Caco-2 (cell line): ENCODE results near the gene TRABD2A. TPM values are rescaled to one million over a fixed set of nuclear protein-coding genes. Genes with fewer than 3 reads are reported as not detected.

Source experiments
- BruUV-seq: library from RNA; stranded (reverse); fragments of 400-500 nt; replicated peaks from 2 replicates; lab custom pipeline; 2021; lab: Mats Ljungman, UMichigan
- CTCF ChIA-PET: fragments of 300-600 bp; sonication (Branson Sonifier 250); formaldehyde crosslinking; loops from one replicate; lab custom pipeline; 2022; ENCODE audit warnings: antibody characterized with exemption; lab: Charles Lee
- POLR2A ChIA-PET: fragments of 300-600 bp; sonication (Branson Sonifier 250); formaldehyde crosslinking; loops from one replicate; lab custom pipeline; 2022; ENCODE audit warnings: antibody characterized with exemption; lab: Charles Lee
- DNase-seq, 2 experiments: peaks; one replicate each; pipeline versions ENCODE4 v3.0.0 to v3.0.0-alpha.2; 2020 to 2022
- H3K27me3 ChIP-seq: replicated peaks from 2 replicates; pipeline ENCODE4 v1.6.0; 2011; ENCODE audit warnings: low read length; ENCODE audit not compliant: control insufficient read depth, insufficient read depth
- H3K36me3 ChIP-seq: 2 replicates; pipeline ENCODE4 v1.5.1; 2011; ENCODE audit warnings: low read length; ENCODE audit not compliant: control insufficient read depth, insufficient read depth
- H3K4me1 ChIP-seq: fragments of 250-450 bp; sonication (Bioruptor Pico); 2 replicates; pipeline ENCODE4 v1.5.1; 2020; ENCODE audit warnings: mild to moderate bottlenecking
- H3K4me3 ChIP-seq: 2 replicates; pipeline ENCODE4 v1.5.1; 2011; ENCODE audit warnings: low read depth, mild to moderate bottlenecking, control low read depth, low read length
- H3K9me3 ChIP-seq: fragments of 250-450 bp; sonication (Bioruptor Pico); 2 replicates; pipeline ENCODE4 v1.5.1; 2020; ENCODE audit warnings: mild to moderate bottlenecking, moderate library complexity
- H3K27ac Mint-ChIP-seq: one replicate; pipeline ENCODE4 v1.8.0; 2022; ENCODE audit warnings: mixed read lengths; ENCODE audit not compliant: unreplicated experiment
- H3K27me3 Mint-ChIP-seq: one replicate; pipeline ENCODE4 v1.8.0; 2022; ENCODE audit warnings: mixed read lengths; ENCODE audit not compliant: insufficient read depth, unreplicated experiment
- H3K36me3 Mint-ChIP-seq: one replicate; pipeline ENCODE4 v1.8.0; 2022; ENCODE audit warnings: mild to moderate bottlenecking, mixed read lengths; ENCODE audit not compliant: insufficient read depth, unreplicated experiment
- H3K4me1 Mint-ChIP-seq: one replicate; pipeline ENCODE4 v1.8.0; 2022; ENCODE audit warnings: low read depth, mixed read lengths; ENCODE audit not compliant: unreplicated experiment
- H3K4me3 Mint-ChIP-seq: one replicate; pipeline ENCODE4 v1.8.0; 2022; ENCODE audit warnings: mild to moderate bottlenecking, moderate library complexity, mixed read lengths; ENCODE audit not compliant: unreplicated experiment
- H3K9me3 Mint-ChIP-seq: one replicate; pipeline ENCODE4 v1.8.0; 2022; ENCODE audit warnings: mixed read lengths; ENCODE audit not compliant: unreplicated experiment
- intact Hi-C: fragments of 100-400 bp; cut with micrococcal nuclease; formaldehyde crosslinking; loops from one replicate; pipeline ENCODE4 v1.10.0; 2022; ENCODE audit not compliant: unreplicated experiment
- total RNA-seq: library from RNA; stranded (reverse); gene quantifications from 2 replicates; pipeline ENCODE4 v1.2.3, GENCODE V29; 2022
- TF ChIP-seq, protein P1 (sequence below), 2 experiments: fragments of 200-600 bp in 1 of 2; IDR thresholded peaks; 1 replicate in 1 of 2; 2 replicates in 1 of 2; pipeline versions ENCODE4 v1.5.1 to v1.8.0; 2011 to 2022; ENCODE audit warnings: antibody characterized with exemption in 1 of 2, control low read depth in 1 of 2, inconsistent platforms in 1 of 2, low read depth in 1 of 2, low read length in 1 of 2, mild to moderate bottlenecking in 1 of 2, moderate library complexity in 1 of 2; ENCODE audit not compliant: insufficient read depth in 1 of 2, severe bottlenecking in 1 of 2, unreplicated experiment in 1 of 2

TRABD2A gene
- total RNA-seq, 1 experiment from 2014 or later, result 1.4 TPM

DNA sequence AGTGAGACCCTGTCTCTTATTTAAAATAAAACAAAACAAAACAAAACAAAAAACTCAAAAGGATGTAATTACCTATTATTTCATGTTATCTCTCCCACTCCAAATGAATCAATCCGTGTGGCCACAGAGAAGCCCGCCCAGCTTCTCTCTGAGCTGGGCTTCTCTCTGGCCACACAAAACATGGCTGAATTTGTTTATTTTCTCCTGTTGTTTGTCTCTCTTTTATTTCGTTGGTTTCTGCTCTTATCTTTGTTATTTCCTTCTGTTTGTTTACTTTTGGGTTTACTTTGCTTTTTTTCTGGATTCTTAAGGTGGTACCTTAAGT lies 1.5 kb upstream of the TRABD2A start:
- no peaks in the 10 kb centered on the region for H3K27me3 ChIP-seq
- no peaks in the 10 kb centered on the region for H3K36me3 ChIP-seq
- TF ChIP-seq, protein P1, sequence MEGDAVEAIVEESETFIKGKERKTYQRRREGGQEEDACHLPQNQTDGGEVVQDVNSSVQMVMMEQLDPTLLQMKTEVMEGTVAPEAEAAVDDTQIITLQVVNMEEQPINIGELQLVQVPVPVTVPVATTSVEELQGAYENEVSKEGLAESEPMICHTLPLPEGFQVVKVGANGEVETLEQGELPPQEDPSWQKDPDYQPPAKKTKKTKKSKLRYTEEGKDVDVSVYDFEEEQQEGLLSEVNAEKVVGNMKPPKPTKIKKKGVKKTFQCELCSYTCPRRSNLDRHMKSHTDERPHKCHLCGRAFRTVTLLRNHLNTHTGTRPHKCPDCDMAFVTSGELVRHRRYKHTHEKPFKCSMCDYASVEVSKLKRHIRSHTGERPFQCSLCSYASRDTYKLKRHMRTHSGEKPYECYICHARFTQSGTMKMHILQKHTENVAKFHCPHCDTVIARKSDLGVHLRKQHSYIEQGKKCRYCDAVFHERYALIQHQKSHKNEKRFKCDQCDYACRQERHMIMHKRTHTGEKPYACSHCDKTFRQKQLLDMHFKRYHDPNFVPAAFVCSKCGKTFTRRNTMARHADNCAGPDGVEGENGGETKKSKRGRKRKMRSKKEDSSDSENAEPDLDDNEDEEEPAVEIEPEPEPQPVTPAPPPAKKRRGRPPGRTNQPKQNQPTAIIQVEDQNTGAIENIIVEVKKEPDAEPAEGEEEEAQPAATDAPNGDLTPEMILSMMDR (IDR thresholded peaks at IDR 0.05; ENCODE audit: insufficient read depth in 1 of 2, low read depth in 1 of 2, low read length in 1 of 2, severe bottlenecking in 1 of 2, unreplicated experiment in 1 of 2), result no peak
- intact Hi-C loops, result loop anchor here (1.0 to 2.0 kb wide), 4 partner anchors 44 to 387 kb away; no protein-coding TSS in a partner anchor
- Mint-ChIP-seq H3K36me3 (peaks cover 6% of the 10 kb centered on the region), H3K27me3 (peaks cover 22% of the 10 kb centered on the region), H3K9me3 (no peaks in the 10 kb centered on the region), H3K4me1 (peaks cover 7% of the 10 kb centered on the region), H3K4me3 (peak overlapping the region; percentile 81), H3K27ac (no peak overlapping the region)
- no peak for DNase-seq
- no peak overlapping the region for H3K4me3 ChIP-seq
- H3K9me3 ChIP-seq, result no peaks in the 10 kb centered on the region
- no TSS peak for BruUV-seq
- CTCF ChIA-PET, result interaction anchor here (0.6 to 1.2 kb wide), 5 partner anchors 25 to 356 kb away, joined by 3 to 4 read pairs (median 4); no protein-coding TSS in a partner anchor
- H3K4me1 ChIP-seq, result peaks cover 11% of the 10 kb centered on the region; the same call in 1 of the 2 replicates
- POLR2A ChIA-PET, result no interaction called here

GRCh38 chr2:84881581-84882413 lies 913 bp upstream of the TRABD2A start:
- no peaks in the 10 kb centered on the region for H3K36me3 ChIP-seq
- H3K4me1 ChIP-seq, result peaks cover 11% of the 10 kb centered on the region; the same call in 1 of the 2 replicates
- POLR2A ChIA-PET, result no interaction called here
- TF ChIP-seq, protein P1 (IDR thresholded peaks at IDR 0.05; ENCODE audit: insufficient read depth in 1 of 2, low read depth in 1 of 2, low read length in 1 of 2, severe bottlenecking in 1 of 2, unreplicated experiment in 1 of 2), result peak; percentile 76 to 87
- no TSS peak for BruUV-seq
- H3K27me3 ChIP-seq, result no peaks in the 10 kb centered on the region
- H3K9me3 ChIP-seq, result no peaks in the 10 kb centered on the region
- Mint-ChIP-seq H3K27ac (no peak overlapping the region), H3K4me3 (peak overlapping the region; percentile 81), H3K36me3 (peaks cover 6% of the 10 kb centered on the region), H3K9me3 (no peaks in the 10 kb centered on the region), H3K27me3 (peaks cover 22% of the 10 kb centered on the region), H3K4me1 (peaks cover 7% of the 10 kb centered on the region)
- peak; percentile 80 to 84 for DNase-seq
- H3K4me3 ChIP-seq, result peak overlapping the region; percentile 30
- CTCF ChIA-PET, result interaction anchor here (0.6 to 1.4 kb wide), 6 partner anchors 24 to 355 kb away, joined by 3 to 4 read pairs (median 4); no protein-coding TSS in a partner anchor
- intact Hi-C loops, result loop anchor here (1.0 to 2.0 kb wide), 4 partner anchors 45 to 386 kb away; no protein-coding TSS in a partner anchor

GRCh38 chr2:84880395-84880644 lies 564 bp downstream of the TRABD2A start:
- ChIA-PET POLR2A (no interaction called here), CTCF (no interaction called here)
- Mint-ChIP-seq H3K4me3 (peak overlapping the region; percentile 81), H3K27ac (no peak overlapping the region), H3K4me1 (peaks cover 7% of the 10 kb centered on the region), H3K27me3 (peaks cover 24% of the 10 kb centered on the region), H3K36me3 (peaks cover 6% of the 10 kb centered on the region), H3K9me3 (no peaks in the 10 kb centered on the region)
- intact Hi-C loops, result loop anchor here (1.0 kb wide), 1 partner anchor 388 kb away; no protein-coding TSS in a partner anchor
- BruUV-seq, result no TSS peak
- H3K36me3 ChIP-seq, result no peaks in the 10 kb centered on the region
- peak overlapping the region; percentile 38 for H3K4me3 ChIP-seq
- no peaks in the 10 kb centered on the region for H3K27me3 ChIP-seq
- TF ChIP-seq, protein P1 (IDR thresholded peaks at IDR 0.05; ENCODE audit: insufficient read depth in 1 of 2, low read depth in 1 of 2, low read length in 1 of 2, severe bottlenecking in 1 of 2, unreplicated experiment in 1 of 2), result no peak
- DNase-seq, result no peak
- no peaks in the 10 kb centered on the region for H3K9me3 ChIP-seq
- peaks cover 11% of the 10 kb centered on the region; the same call in 1 of the 2 replicates for H3K4me1 ChIP-seq
